Measurements from ENCODE around the gene VAV2. TPM values are rescaled to one million over a fixed set of nuclear protein-coding genes. Genes with fewer than 3 reads are reported as not detected.

VAV2 gene
- total and polyA plus RNA-seq, 12 donors, result 3.3 to 96.2 (median 31.2) TPM

- TF ChIP-seq CTCF (IDR thresholded peaks at IDR 0.05) (no peak), POLR2A (IDR thresholded peaks at IDR 0.05) (no peak)
- Histone ChIP-seq H3K4me1 (replicated peaks in 1 of 2) (no peaks in the 10 kb centered on the region), H3K27ac (no peak overlapping the region), H3K9me3 (replicated peaks in 1 of 3) (no peaks in the 10 kb centered on the region), H3K4me3 (no peak overlapping the region), H3K27me3 (no peaks in the 10 kb centered on the region), H3K36me3 (replicated peaks in 1 of 2) (no peaks in the 10 kb centered on the region)
- DNase-seq, result no peak
- 93 to 96% (median 94%) methylated on average over 12 to 17 of the region's 17 CpGs for WGBS, 4 donors
- intact Hi-C loops (cut with DNase I), result no loop called here
These were observed 155.9 kb downstream of the VAV2 start for GRCh38 chr9:133836001-133836758.

GRCh38 chr9:133835262-133835901 lies 156.7 kb downstream of the VAV2 start:
- no peaks in the 10 kb centered on the region for H3K27me3 ChIP-seq
- TF ChIP-seq POLR2A (IDR thresholded peaks at IDR 0.05) (no peak), CTCF (IDR thresholded peaks at IDR 0.05) (no peak)
- no peak for DNase-seq
- H3K27ac ChIP-seq, result no peak overlapping the region
- H3K4me1 ChIP-seq (replicated peaks in 1 of 2), result no peaks in the 10 kb centered on the region
- no peak overlapping the region for H3K4me3 ChIP-seq
- H3K36me3 ChIP-seq (replicated peaks in 1 of 2), result no peaks in the 10 kb centered on the region
- intact Hi-C loops (cut with DNase I), result no loop called here
- 72 to 85% (median 79%) methylated on average over 5 to 22 of the region's 22 CpGs for WGBS, 4 donors
- H3K9me3 ChIP-seq (replicated peaks in 1 of 3), result no peaks in the 10 kb centered on the region

- no peaks in the 10 kb centered on the region for H3K9me3 ChIP-seq (replicated peaks in 1 of 3)
- no peaks in the 10 kb centered on the region for H3K27me3 ChIP-seq
- H3K4me3 ChIP-seq, result no peak overlapping the region
- DNase-seq, result no peak
- no peak overlapping the region for H3K27ac ChIP-seq
- WGBS, 4 donors, result 91 to 97% (median 94%) methylated on average over 21 to 29 of the region's 29 CpGs
- H3K4me1 ChIP-seq (replicated peaks in 1 of 2), result no peaks in the 10 kb centered on the region
- intact Hi-C loops (cut with DNase I), result no loop called here
- TF ChIP-seq CTCF (IDR thresholded peaks at IDR 0.05) (no peak), POLR2A (IDR thresholded peaks at IDR 0.05) (no peak)
- H3K36me3 ChIP-seq (replicated peaks in 1 of 2), result no peaks in the 10 kb centered on the region
These were observed 157.8 kb downstream of the VAV2 start for GRCh38 chr9:133834080-133834976.

Measured in adrenal gland (tissue), 12 donors.